Fibroblast of pulmonary artery (primary cell): ENCODE results near the gene CLN3.
"Not testable (repeated sequence)": the region's sequence is repeated elsewhere in the genome, so short reads cannot be mapped to it uniquely, and the experiment has no call there.

ENCODE experiments used
- DNase-seq: peaks from one replicate; pipeline ENCODE4 v3.0.0-alpha.2; 2010; ENCODE audit warnings: low read depth
- H3K4me3 ChIP-seq: replicated peaks from 2 replicates; pipeline ENCODE4 v1.5.1; 2011; ENCODE audit warnings: low read depth, mild to moderate bottlenecking, control low read depth, low read length, moderate library complexity
- TF ChIP-seq, protein P1 (sequence below): IDR thresholded peaks from 2 replicates; pipeline ENCODE4 v1.5.1; 2011; ENCODE audit warnings: mild to moderate bottlenecking, control low read depth, low read length, inconsistent platforms; ENCODE audit errors: missing control alignments

Gene CLN3

DNA sequence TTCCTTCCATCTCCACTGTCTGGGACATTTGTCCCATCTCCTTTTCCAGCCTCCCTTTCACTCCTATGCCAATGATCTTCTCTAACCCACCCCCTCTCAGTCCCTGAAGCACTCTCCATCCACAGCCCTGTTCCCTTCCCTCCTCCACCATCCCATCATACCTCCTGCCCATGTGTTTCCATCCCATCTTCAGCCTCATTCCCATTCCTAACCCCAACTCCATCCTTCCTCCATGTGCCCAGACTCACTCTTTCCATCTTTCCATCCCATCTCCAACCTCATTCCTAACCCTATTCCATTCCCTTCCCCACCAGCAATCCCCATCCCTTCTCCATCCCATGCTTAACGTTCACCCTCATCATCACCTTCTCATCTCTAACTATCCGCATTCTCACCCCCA is 10.4 kb upstream of the CLN3 start:
- no peak overlapping the region for H3K4me3 ChIP-seq
- TF ChIP-seq, protein P1, sequence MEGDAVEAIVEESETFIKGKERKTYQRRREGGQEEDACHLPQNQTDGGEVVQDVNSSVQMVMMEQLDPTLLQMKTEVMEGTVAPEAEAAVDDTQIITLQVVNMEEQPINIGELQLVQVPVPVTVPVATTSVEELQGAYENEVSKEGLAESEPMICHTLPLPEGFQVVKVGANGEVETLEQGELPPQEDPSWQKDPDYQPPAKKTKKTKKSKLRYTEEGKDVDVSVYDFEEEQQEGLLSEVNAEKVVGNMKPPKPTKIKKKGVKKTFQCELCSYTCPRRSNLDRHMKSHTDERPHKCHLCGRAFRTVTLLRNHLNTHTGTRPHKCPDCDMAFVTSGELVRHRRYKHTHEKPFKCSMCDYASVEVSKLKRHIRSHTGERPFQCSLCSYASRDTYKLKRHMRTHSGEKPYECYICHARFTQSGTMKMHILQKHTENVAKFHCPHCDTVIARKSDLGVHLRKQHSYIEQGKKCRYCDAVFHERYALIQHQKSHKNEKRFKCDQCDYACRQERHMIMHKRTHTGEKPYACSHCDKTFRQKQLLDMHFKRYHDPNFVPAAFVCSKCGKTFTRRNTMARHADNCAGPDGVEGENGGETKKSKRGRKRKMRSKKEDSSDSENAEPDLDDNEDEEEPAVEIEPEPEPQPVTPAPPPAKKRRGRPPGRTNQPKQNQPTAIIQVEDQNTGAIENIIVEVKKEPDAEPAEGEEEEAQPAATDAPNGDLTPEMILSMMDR = no peak
- no peak for DNase-seq

DNA sequence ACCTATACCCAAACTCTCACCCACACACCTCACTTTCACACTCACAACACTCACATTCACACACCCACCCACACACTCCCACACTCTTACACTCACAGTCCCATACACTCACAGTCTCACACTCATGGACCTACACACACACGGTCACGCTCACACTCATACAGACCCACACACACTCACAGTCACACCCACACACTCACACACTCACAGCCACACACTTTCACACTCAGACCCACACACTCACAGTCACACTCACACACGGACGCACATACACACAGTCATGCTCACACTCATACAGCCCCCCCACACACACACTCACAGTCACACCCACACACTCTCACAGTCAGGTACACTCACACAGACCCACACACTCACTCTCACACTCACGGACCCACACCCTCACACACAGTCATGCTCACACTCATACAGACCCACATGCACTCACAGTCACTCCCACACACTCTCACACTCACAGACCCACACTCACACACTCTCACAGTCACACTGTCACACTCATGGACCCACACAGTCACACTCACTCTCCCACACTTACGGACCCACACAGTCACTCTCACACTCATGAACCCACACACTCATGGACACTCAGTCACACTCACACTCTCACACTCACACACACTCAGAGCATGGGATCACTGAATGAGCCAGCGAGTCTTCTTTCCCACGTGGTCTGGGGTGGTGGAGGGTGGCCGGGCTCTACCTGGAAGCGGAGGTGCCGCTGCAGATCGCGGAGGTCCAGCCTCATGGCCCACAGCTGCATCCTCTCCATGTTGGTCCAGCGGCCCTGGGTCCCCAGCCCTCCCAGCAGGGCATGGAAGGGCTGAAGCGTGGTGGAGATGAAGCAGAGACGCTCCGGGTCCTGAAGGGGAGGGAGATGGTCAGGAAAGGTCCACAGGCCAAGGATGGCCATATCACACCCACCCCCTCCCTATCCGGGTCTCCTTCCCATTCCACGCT is 9.7 kb upstream of the CLN3 start:
- no peak for DNase-seq
- TF ChIP-seq, protein P1 = no peak
- no peak overlapping the region for H3K4me3 ChIP-seq

DNA sequence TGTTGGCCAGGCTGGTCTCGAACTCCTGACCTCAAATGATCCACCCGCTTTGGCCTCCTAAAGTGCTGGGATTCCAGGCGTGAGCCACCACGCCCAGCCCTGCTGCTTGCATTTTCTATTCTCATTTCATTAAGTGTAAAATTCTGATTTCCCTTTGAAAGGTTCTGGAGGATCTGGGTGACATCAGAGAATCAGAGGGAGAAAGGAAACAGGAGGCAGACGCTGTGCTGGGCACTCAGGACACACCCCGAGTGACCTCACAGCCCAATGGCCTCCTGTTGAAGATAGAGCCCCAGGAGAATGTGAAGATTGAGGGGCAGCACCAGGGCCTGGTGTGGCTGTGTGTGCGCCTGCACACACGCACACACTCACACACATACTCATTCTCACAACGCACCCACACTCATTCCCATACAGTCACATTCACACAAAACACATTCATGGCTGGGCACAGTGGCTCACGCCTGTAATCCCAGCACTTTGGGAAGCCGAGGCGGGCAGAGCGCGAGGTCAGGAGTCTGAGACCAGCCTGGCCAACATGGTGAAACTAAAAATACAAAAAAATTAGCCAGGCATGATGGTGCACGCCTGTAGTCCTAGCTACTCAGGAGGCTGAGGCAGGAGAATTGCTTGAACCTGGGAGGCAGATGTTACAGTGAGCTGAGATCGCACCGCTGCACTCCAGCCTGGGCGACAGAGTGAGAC is 8.8 kb upstream of the CLN3 start:
- not testable (repeated sequence) for DNase-seq, H3K4me3 ChIP-seq

DNA sequence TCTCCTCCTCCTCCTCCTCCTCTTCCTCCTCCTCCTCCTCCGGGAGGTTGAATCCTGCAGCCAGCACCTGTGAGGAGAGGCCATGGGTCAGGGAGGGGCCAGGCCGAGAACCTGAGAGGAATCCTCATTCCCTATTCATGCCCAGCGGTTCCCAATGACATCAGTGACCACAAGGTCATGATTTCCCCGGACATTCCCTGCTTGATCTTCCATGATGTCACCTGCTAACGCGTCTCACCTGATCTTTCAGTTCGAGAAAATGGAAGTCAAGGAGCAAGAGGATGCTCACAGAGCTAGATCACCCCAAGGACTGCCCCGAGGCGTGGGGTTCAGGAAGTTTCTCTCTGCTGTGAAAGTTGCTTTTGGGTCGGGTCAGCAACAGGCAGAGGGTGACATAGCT is 8.0 kb upstream of the CLN3 start:
- DNase-seq = no peak
- no peak overlapping the region for H3K4me3 ChIP-seq
- TF ChIP-seq, protein P1 = no peak

DNA sequence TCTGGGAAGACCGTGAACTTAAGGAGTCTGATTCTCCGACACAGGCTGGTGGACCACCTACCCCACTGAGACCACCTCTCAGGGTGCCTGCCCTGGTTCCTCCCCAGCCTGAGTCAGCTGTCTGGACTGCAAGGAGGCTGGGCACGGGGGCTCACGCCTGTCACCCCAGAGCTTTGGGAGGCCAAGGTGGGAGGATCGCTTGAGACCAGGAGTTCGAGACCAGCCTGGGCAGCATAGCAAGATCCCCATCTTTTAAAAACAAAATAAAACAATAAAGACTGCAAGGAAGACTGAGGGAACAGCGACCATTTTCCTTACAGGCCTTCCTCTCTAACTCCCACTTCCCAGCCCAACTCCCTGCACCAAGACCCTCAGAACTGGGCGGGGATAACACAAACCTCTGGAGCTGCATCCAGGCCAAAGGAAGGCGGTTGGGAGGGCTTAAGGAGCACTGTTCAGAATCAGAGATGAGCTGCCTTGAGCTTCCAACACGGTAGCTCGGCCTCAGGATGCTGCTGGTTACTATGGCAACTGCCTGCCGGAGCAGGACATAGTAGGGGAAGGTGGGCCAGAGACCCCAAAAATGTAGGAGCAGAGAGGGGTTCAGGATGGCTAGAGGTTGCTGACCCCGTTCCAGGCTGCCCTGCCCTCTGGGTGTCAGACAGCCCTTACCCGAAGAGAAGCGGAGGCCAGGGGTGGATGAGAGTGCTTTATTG is 7.0 kb upstream of the CLN3 start:
- no peak overlapping the region for H3K4me3 ChIP-seq
- TF ChIP-seq, protein P1 = no peak
- no peak for DNase-seq

DNA sequence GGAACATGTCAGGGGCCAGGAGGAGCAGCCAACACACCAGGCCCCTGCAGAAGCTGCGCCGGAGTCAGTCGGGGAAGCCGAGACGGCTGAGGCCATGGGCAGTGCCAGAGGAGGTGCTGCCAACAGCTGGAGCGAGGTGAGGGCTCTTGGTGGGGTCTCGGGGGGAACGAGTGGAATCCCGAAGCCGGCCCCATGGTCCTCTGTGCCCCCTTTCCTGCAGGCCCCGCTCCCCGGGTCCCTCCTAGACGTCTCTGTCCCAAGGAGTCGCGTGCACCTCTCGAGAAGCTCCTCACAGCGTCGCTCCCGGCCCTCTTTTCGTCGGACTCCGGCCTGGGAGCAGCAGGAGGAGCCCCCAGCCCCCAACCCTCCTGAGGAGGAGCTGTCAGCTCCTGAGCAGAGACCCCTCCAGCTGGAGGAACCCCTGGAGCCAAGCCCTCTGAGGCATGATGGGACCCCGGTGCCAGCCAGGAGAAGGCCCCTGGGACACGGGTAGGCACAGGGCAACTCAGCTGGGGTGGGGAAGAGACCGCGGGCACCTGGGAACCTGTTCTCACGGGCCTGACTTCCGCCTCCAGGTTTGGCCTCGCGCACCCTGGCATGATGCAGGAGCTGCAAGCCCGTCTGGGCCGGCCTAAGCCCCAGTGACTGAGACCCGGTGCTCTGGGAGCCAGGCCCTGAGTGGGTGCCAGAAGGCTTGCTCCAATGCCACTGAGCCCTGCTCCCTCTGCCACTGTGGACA is 6.2 kb upstream of the CLN3 start:
- DNase-seq = no peak
- TF ChIP-seq, protein P1 = no peak
- H3K4me3 ChIP-seq = no peak overlapping the region

DNA sequence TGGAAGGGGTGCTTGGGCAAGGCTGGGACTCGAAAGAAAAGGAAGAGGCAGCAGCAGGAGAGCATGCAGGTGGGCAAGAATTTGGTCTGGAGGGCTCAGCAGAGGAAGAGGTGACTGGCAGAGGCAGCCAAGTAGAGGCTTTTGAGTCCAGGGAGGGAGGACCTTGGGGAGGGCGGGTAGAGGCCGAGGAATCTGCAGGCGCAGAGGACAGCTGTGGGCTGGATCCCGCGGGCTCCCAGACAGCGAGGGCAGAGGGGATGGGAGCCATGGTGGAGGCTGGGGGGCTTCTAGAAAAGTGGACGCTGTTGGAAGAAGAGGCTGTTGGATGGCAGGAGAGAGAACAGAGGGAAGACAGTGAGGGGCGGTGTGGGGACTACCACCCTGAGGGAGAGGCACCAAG is 5.5 kb upstream of the CLN3 start:
- TF ChIP-seq, protein P1 = no peak
- no peak overlapping the region for H3K4me3 ChIP-seq
- no peak for DNase-seq
